HG02884 (cell line): Measurements from ENCODE around the gene EPS8L2.

ENCODE experiments used
- ATAC-seq: cut with Tn5 transposase; IDR thresholded peaks from one replicate; pipeline ENCODE4 v1.9.1; 2021; ENCODE audit warnings: mild to moderate bottlenecking, moderate library complexity; ENCODE audit not compliant: unreplicated experiment

The EPS8L2 gene

DNA sequence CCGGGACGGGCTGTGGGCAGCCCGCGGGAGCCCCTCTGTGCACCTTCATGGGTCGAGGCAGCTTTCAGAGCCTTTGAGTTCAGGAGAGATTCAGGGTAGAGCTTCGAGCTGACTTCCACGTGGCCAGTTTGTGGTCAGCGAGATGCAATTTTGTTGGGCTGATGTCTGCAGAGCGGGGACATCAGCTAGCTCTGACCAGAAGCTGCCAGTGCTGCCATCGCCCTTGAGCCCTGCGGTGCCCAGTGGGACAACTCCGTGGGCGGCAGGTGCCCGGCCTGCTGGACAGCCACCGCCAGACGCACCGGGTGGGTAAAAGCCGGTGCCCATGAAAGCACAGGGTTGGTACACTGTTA lies 42.0 kb downstream of the EPS8L2 start:
- no peak for ATAC-seq

DNA sequence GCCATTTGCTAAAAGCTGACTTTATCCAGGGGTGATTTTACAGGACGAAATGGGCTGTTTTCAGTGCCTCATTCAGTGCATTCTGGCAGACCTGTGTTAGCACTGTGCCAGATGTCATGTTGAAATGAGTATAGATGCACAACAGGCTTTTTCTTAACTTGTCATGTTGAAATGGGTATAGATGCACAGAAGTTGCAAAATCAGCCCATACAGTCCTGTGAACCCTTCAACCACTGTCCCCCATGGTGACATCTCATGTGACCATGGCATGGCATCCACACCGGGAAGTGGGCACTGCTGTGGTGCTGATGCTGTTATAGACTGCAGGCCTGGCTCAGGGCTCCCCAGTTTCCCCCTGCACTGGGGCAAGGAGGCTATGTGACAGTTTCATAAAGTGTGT lies 43.7 kb downstream of the EPS8L2 start:
- no peak for ATAC-seq

DNA sequence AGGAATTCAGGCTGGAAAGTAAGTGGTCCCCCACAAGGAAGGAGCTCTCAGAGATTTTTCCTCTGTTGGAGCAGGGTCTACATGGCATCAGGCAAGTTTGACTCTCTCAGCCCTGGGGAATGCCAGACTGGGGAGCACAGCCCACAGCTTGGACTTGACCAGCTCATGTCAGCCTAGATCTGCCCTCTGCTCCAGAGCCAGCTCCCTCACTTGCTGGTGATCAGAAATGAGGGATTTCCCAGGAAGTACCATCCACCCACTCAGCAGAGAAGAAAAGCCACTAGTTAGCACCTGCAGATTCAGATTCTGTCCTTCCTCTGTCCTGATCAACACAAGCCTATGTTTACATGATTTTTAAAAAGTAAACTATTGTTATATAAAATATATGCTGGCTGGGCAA lies 54.2 kb downstream of the EPS8L2 start:
- ATAC-seq = no peak

DNA sequence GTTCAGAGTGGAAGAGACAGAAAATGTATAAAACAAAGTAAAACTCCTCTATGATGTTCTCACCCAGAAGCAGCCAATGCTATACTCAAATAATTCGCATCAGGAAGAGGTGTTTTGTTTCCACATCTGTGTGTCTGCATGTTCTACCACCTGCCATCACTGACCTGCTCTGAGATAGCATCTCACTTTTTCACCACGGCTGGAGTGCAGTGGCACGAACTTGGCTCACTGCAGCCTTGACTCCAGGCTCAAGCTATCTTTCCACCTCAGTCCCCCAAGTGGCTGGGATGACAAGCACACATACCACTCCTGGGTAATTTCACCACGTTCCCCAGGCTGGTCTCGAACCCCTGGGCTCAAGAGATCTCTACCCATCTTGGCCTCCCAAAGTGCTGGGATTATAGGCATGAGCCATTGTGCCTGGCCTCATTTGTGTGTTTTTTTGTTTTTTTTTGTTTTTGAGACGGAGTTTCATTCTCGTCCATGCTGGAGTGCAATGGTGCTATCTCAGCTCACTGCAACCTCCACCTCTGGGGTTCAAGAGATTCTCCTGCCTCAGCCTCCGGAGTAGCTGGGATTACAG lies 55.6 kb downstream of the EPS8L2 start:
- no peak for ATAC-seq

DNA sequence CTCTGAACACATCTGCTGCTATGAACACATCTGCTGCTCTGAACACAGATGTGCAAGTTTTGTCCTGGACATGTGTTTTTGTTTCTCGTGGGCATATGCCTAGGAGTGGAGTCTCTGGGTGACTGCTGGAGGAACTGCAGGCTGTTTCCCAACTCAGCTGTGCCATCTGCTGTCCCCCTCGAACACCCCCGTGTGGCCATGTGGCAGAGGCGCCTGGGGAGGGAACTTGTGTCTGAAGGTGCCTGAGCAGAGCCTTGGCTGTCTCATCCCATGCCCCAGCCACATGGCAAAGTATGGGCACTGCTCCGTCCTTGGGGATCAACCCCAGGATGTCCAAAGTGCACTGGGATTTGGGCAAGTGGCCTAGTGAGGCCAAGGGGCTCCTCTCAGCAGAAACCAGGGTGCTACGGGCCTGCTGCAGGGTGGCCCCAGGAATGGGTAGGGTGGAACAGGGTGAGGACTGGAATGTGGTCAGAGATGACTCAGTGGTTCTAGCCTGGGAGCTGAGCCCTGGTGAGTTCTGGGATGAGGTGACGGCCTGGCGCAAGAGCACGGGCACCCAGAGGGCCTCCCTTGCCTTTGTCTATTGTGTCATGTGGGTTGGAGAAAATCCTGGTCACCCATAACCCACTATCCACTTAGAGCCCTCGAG lies 56.5 kb downstream of the EPS8L2 start:
- ATAC-seq = no peak

DNA sequence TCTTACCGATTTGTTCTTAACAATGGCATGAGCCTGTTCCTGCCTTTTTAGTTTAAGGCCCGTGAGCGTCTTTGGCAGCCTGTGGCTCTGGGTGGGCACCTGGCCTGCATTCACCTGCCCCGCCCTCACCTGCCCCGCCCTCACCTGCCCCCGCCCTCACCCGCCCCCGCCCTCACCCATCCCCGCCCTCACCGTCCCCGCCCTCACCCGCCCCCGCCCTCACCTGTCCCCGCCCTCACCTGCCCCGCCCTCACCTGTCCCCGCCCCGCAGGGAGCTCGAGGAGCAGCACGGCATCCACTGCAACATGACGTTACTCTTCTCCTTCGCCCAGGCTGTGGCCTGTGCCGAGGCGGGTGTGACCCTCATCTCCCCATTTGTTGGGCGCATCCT lies 57.0 kb downstream of the EPS8L2 start:
- ATAC-seq = no peak

DNA sequence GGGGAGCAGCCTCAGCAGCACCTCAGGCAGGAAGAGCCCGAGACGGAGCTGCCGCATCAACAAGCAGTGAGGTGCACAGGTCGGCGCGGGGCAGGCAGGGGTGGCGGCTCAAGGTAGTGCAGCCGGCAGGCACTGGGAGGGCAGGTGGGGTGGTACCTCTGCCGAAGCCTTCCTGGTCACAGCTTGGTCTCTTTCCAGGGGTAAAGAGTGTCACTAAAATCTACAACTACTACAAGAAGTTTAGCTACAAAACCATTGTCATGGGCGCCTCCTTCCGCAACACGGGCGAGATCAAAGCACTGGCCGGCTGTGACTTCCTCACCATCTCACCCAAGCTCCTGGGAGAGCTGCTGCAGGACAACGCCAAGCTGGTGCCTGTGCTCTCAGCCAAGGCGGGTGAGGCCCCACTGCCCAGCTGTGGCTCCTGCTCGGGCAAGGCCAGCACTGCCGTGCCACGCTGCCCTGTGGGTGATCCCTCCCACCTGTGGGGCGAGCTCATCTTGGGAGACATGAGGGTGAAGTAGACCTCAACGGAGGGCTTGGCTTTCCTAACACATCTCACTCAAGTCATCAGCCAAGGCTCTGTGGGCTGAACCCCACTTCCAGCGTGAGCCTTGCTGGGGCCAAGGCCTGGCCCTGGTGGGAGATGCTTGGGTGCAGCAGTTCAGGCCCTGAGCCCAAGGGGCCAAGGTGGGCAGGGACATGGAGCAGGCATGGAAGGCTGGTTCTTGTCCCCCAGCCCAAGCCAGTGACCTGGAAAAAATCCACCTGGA lies 57.7 kb downstream of the EPS8L2 start:
- ATAC-seq = no peak

DNA sequence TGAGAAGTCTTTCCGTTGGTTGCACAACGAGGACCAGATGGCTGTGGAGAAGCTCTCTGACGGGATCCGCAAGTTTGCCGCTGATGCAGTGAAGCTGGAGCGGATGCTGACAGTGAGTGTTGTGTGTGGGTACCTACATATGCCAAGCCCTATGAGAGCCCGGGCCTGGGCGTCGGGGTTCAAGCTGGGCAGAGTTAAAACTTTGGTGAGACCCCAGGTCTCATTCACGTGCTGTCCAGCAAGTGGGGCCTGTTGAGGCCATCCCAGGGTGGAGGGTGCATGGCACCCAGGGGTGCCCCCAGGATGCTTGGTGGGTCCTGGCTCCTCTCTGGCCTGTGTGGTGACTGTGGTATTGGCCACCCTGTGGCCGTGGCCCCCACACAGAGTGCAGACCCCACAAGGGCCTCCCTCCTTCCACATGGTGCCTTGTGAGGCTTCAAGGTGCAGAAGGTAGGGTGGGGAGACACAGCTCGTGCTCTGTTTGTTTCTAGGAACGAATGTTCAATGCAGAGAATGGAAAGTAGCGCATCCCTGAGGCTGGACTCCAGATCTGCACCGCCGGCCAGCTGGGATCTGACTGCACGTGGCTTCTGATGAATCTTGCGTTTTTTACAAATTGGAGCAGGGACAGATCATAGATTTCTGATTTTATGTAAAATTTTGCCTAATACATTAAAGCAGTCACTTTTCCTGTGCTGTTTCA lies 58.4 kb downstream of the EPS8L2 start:
- no peak for ATAC-seq

DNA sequence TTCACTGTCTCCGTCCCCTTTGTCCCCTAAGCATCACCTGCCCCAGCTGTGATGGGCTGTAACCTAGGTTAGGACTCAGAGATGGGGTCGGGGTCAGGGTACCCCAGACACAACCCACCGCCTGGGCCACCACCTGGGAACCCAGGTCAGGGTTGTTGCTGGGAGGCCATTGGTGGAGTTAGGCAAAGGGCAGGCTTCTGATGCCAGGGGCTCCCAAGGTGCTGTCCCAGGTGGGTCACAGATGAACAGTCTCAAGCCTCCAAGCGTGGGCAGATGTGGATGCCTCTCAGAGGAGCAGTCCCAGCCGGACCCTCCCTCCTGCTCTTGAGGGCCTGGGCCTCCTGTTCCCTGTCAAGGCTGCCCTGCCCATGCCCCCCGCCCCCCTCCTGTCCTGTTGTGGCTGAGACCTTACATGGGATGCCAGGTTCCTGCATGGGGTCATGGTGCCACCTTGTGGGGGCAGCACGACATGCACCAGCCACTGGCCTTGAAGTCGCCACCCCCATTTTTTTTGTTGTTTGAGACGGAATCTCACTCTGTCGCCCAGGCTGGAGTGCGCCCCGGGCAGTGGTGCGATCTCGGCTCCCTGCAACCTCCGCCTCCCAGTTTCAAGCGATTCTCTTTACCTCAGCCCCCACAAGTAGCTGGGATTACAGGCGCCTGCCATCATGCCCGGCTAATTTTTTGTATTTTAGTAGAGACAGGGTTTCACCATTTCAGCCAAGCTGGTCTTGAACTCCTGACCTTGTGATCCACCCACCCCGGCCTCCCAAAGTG lies 59.2 kb downstream of the EPS8L2 start:
- no peak for ATAC-seq

DNA sequence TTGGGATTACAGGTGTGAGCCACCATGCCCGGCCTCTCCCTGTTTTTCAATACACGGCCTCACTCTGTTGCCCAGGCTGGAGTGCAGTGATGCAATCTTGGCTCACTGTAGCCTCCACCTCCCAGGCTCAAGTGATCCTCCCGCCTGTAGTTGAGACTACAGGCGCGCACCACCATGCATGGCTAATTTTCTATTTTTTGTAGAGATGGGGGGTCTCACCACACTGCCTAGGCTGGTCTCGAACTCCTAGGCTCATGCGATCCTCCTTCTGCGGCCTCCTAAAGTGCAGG lies 59.7 kb downstream of the EPS8L2 start:
- ATAC-seq = no peak

DNA sequence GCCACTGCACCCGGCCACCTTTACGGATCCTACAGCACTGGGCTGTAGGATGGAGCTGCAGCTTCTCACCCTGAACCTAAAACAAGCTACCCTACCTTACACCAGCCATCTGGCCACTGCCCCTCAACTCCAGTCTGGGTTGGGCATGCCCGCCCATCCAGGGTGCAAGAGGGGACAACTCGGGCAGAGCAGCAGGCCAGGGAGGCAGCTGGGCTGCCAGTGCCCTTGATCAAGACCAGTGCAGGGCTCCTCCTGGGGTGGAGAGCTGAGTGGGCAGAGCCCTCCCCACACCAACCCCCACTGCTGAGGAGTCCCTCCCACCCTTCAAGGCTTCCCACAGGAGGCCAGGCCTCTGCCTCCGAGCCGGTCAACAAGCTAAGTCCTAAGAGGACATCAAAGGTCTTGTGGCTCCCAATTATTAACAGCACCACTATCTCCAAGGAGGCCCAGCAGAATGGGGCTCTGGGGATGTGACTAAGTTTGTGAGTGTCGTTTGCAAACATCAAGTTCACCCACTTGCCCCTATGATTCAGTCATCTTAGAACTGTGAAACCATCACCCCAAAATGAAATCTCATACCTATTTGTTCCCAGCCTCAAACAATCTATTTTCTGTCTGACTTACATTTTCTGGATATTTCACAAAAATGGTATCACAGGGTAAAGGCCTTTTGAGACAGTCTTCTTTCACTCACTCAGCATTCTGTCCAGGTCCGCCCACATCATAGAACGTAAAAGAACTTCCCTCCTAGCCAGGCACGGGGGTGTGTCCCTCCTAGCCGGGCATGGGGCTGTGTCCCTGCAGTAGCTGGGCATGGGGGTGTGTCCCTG lies 60.3 kb downstream of the EPS8L2 start:
- no peak for ATAC-seq

DNA sequence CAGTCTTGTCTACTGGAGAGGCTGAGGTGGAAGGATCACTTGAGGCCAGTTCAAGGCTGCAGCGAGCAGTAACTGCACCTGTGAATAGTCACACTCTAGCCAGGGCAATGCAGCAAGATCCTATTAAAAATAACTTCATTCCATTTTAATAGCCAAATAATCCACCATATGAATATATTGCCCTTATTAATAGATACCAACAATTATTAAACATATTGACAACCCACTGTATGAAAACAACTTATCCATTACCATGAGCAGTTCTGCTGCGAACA lies 60.8 kb downstream of the EPS8L2 start:
- ATAC-seq = no peak

DNA sequence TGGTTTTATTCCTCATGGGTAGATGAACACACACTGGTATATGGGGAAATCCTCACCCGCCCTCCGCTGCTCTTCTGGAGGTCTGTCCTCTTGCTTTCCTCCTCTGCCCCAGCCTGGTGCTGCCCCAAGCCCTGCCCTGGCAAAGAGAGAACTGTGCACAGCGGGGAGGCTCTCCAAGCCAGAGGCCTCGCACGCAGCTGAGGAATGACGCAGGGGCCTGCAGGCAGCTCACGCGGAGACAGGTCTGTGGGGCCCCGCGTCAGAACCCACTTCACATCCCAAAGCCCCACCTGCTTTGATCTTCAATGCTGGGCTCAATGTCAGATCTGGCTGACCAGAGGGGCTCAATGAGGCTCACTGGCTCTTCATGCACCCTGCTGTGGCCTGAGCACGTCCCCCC lies 61.2 kb downstream of the EPS8L2 start:
- no peak for ATAC-seq

DNA sequence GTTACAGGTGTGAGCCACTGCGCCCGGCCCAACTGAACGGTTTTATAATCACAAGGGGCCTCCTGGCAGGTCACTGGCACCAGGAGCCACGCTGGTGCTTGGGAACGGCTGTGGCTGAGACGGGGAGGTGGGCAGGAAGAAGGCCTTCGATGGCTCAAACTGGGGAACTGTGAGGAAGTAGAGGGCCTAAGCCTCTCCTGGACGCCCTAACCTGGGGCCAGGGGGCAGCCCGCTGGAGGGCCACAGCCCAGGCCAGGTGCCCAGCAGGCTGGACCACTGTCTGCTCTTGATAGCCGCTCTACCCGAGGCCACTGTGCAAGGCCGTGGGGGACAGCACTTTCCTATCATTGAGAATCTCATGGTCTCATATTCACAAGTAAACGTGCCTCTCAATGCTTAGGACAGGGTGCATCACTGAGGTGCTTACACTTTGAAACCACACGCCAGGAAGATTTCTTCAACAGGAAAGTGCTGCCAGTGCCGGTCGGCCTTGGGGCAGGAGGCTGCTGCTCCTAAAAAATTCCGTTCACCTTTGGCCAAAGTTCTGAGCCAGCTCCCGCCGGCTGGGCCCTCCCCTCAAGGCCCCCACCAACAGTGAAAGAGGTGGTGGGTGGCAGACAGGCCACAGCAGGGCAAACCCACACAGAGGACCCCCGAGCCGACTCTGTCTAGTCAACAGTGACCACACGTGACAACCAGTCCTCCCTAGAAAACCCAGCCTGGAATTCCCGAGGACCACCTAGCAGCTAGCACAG lies 64.0 kb downstream of the EPS8L2 start:
- no peak for ATAC-seq

DNA sequence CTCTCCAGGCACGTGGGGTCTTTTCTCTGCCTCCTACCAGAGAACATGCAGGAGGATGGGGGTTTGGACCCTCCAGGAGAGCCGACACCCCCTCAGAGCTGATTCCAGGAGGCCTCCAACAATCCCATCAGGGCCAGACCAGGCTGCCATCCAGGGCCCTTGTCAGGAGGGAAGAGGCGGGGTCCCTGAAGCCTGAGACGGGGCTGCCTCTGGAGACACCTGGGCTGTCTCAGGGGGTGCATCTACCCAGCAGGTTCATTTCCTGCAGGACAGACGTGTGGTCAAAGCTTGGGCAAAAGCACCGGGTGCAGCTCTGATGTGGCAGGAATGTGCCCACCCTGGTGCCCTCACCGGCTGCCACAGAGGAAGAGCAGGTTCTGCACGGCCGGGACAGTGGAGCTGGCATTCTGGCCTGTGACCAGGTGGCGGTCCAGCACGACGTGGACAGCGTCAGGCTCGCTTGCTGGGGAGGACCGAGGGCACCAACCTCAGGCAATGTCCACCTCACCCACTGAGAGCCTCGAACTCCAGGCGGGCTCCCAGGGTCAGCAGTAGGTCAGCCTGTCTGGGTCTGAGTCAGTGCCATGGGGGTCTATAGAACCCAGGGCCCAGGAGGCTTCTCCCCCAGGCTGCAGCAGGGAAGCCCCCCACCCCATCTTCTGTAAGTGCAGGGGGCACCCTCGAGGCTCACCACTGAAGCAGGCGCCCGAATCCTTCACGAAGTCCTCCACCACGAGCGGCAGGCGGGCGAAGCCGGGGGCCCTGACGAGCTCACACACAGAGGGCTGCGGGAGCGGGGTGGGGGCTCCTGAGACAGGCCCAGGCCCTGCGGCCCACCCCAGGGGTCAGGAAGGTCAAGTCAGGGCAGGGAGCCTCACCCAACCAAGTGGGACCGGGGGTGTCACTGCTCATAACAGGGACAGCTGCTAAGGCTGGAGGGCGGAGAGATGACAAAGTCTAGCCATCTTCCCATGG lies 64.9 kb downstream of the EPS8L2 start:
- ATAC-seq = no peak

DNA sequence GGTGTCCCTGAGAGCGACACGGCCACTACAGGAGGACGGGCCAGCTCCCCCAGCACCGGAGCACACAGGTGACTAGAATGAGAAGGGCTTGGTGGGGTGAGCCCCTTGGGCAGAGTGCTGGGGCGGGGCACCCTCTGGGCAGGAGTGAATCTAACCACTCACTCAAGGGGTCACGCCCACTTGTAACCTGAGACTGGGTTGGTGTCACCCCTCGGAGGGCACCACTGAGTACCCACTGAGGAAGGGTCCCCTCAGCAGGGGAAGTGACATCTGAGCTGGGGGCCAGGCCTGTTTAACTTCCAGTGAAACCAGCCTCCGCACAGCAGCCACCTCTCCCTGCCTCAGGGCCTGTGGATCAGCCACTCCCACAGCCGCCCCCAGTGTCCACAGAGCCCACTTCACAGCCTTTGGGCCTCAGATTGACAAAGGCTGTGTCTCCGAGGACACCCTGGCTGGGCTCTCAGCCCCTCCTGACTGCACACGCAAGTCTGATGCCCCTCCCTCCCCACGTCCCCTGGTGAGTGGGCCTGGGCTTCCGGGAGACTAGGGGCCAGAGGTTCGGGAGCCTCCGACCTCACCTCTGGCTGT lies 65.7 kb downstream of the EPS8L2 start:
- ATAC-seq = no peak

DNA sequence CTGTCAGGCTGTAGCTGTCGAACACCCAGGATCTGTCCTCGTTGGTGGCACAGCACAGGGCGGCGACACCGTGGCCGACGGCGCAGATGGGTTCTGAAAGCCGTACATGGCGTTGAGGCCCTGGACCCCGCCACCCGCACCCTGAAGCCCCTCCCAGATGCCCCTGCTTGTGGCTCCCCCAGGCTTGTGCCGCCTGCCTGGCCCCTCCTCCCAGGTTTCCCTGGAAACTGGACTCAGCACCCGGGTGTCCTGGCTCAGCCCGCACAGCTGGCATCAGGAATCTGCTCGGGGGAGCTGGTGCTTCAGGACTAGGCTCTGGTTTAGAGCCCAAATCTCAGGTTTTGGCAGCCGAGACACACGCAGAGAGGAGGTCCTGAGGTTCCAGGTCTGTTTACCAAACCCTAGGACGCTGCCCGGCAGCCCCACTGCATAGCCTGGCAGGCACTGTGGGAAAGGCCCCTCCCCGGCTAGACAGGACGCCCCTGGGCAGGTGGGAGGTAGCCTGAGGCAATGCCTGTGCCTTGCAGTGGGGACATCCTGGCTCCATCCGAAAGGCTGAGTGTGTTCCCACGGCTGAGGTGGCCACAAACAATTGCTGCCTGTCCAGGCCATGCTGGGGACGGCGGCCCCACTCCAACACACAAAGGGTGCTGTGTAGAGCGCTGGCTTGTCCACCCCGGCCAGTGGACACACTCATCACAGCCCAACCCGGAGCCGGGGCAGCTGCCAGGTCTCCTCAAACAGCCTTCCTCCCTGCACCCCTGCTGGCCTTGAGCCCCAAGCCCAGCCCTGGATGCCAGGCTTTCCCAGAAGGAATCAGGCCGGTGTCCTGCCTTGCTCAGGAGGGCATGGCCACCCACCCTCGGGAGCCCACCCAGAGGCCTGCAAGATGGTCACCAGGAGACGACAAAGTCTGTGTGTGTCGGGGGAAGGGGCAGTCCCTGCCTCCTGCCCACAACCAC lies 66.7 kb downstream of the EPS8L2 start:
- ATAC-seq = no peak
